Activated CD4-positive, alpha-beta T cell treated with anti-CD3 and anti-CD28 coated beads for 24 hours (primary cell): ENCODE measurements around the gene FSTL4.

ENCODE experiments used
- DNase-seq, 2 donors: peaks; one replicate each; pipeline ENCODE4 v3.0.0-alpha.2; 2020; ENCODE audit warnings: low read depth in 2 of 2

FSTL4 gene

DNA sequence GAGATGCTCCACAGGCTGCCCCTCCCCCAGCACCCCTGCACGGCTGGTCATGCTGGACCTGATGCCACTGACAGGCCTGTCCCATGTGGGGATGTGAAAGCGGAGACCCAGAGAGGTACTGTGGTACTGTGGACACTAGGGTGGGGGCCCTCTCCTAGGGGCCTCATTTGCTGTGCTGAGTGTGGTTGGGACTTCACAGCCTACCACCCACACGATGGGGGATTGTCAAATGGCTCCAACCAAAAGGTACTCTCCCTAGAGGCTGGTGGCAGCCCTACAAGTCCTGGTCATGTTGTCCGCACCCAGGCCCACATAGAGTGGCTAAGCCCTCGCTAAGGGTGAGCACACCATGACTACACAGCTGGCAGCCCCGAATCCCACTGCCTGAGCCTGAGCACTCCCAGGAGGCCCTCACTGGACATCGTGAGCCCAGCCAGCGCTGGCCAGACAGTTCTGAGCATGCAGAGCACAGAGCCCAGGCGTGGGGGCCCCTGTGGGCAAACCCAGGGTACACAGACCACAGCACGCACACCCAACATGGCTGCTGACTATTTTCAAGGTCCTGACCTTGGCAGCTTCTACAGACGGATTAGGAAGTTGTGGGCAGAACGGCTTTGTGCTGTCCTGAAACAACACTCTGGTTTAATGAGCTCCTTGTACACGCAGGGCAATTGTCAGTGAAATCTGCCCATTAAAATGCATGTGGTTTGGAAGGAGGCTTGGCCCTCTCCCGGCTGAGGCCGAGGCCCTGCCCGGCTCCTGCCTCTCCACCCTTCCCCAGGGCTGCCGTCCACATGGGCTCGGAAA, 346.4 kb downstream of the FSTL4 start:
- no peak for DNase-seq

DNA sequence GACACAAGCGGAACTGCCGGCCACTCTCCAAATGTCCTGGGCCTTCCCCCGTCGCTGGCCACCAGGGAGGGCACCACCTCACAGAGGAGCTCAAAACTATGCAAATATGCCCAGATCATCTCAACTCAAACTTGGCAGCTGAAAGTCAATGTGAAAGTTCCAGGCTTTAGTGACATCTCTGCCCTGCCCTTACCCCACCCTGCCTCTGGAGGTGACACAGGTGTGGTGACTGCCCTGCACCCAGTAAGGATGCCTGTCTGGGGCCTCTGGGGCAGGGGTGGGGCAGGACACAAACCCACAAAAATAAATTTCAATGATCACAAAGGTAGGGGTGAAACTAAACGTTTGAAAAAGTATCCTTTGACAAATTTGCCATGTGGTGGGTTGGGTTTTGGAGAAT, 347.1 kb downstream of the FSTL4 start:
- DNase-seq = no peak

DNA sequence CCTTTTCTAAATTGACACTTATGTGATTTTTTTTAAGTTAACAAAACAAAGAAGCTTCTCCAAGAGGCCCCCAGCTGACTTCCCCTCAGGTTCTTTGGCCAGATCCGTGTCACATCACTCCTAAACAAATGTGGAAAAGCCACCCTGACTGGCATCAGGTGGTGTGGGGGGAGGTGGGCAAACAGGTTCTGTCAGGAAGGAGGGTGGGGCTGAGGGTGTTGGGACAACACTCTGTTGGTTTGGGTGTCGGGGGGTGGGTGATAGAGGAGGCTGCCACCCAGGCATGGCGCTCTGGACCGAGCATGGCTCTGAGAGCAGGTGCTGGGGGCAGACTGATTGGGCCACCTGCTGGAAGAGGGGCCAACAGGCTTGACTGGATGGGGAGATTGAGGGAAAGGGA, 349.7 kb downstream of the FSTL4 start:
- no peak for DNase-seq

DNA sequence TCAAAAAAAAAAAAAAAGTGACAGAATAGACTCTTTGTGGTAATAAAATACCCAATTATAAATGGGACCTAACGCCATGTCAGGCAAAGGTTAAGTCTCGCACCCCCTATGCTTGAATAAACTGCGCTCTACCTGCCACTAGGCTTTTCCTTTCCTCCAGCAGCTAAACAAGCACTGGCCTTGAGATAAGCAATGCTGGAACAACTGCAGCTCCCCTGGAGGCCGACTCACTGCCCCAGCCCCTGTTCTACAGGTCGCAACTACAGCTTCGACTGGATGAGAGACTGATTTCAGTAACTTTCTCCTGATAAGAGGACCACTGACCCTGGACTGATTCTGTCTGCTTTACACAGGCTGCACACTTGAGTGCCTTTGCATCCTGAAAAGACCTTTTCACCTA, 350.3 kb downstream of the FSTL4 start:
- DNase-seq = no peak

DNA sequence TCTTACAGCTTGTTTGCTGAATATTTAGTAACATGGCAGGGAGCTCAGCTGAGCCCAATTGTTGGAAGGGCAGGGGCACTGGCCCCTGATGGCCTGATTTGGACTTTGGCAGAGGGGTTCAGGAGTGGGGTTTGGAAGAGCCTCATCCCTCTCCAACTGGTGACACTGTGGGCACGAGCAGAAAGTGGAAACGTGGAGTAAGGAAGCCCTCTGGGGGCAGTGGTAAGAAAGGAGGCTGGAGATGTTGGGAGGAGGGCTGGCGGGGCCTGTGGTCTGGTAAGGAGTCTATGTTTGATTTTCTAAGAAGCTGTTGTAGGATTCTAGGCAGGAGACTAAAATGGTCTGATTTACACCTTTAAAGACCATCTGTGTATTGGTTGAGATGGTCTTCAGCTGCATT, 351.6 kb downstream of the FSTL4 start:
- DNase-seq = no peak

DNA sequence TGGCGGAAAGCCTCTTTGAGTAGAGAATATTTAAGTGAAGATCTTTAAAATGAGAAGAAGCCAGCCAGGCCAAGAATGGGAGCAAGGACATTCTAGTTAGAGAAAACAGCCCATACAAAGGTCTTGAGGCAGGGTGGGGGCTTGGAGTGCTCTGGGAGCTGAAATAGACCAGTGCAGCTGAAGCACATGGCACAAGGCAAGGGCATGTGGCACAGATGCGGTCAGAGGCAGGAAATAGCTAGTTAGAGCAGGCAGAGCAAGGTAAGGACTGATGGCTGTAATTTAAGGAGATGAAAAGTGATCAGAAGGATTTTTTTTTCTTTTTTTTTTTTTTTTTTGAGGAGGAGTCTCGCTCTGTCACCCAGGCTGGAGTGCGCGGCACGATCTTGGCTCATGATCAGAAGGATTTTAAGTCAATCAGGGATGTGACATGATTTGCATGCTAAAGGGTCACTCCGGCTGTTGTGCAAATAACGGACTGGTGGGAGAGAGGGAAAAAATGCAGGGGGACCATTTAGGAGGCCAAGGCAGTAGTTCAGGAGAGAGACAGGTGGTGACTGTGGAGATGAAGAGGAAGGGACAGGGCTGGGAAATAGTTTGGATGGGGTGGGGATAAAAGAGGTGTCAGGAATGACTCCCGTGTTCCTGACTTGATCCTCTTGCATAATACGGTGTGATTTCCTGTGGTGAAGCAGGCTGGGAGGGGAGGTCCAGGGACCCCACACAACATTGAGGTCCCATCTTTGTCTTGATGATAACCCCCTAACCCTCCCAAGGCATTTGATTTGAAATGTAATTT, 352.9 kb downstream of the FSTL4 start:
- DNase-seq = no peak

DNA sequence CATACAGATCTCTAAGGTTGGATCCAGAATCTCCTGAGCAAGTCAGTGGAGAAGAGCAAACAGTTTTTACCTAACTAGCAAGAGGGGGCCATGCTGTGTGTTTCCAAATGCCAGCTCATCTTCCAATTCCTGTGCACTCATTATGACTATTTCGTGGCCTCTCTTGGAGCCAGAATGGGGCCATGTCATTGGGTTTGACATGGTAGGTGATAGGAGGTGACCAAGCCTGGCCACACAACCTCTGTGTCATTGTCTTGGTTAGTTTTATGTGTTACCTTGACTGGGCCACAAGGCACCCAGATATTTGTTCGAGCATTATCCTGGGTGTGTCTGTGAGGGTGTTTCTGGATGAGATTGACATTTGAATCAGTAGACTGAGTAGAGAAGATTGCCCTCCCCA, 354.4 kb downstream of the FSTL4 start:
- DNase-seq = no peak

DNA sequence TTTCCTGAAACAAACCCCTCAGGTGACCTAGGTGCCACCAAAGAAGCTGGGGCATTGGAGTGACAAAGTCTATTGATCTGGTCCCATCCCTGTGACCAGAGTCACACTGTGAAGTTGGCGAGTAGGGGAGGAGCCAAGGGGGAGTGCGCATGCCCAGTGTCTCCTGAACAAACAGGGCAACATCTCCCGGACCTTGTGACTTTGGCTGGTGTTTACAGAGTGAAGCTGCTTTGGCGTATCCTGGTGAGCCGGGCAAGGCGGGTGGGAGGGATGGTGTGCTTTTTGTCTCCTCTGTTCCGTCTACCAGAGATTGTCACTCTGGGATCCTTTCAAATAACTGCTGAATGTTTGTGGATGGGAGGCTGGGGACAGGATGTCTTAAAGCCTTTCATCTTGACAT, 356.1 kb downstream of the FSTL4 start:
- DNase-seq = no peak

DNA sequence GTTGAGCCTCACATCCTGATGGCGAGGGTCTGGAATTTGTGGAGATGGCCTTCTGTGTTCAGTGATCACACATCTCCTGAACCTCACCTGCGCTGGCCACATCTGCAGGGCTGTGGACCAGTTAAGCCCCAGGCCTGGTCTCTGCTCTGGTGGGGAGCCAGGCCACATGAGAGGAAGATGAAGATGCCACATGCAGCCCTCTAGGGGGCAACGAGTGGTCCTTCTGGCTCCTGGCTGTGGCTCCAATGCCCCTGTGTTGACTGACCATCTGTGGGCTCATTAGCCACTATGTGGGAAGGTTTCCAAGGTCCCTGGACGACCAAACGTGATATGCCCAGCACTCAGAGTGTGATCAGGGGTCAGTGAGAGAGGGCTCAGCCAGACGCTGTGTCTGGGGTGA, 357.5 kb downstream of the FSTL4 start:
- no peak for DNase-seq

DNA sequence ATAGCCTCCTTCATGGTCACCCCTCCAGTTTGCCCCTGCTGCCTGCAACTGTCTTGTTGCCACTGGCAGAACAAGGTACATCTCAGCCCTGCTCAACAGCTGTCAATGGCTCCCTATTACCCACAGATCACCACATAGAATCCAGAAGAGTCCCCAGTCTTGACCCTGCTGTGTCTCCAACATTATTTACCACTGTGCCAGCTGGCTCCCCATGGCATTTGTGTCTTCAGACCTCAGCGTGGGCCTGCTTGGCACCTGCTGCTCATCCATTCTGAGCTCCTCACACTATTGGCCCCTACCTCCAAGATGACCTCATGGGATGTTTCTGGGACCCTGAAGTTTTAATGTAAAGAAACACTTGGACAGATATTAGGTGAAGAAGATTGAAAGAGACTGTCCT, 358.7 kb downstream of the FSTL4 start:
- no peak for DNase-seq

DNA sequence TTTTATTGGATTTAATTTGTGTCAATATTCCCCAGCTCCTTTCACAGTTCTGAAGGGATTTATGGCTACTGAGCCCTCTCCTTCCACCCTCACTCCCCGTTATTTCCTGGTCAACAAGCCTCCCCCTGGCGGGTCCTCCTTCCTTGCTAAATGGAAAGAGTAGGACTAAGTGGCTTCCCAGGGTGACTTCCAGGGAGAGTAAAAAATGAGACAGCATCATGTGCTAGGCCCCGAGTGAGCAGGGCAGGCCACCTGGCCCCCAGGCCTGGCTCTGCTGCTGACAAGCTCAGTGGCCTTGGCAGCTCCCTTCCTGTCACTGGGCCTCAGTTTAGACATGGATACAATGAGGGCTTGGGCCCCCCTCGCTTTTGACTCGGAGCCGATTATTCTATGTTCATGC, 359.3 kb downstream of the FSTL4 start:
- DNase-seq = no peak

DNA sequence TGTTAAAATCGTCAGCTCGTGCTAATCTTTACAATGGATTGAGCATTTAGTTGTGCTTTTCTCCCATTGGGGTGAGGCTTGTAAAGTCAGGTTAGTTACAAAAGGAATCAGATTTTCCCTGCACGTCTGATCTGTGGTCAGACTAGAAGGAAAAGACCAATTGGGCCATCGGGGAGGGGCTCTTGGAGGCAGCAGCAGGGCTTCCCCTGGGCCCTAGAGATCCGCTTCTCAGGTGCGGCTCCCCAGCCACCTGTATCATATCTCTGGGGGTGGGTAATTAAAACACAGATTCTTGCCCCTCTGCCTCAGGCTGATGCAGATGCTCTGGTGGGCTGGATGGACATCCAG, 360.2 kb downstream of the FSTL4 start:
- DNase-seq = no peak

DNA sequence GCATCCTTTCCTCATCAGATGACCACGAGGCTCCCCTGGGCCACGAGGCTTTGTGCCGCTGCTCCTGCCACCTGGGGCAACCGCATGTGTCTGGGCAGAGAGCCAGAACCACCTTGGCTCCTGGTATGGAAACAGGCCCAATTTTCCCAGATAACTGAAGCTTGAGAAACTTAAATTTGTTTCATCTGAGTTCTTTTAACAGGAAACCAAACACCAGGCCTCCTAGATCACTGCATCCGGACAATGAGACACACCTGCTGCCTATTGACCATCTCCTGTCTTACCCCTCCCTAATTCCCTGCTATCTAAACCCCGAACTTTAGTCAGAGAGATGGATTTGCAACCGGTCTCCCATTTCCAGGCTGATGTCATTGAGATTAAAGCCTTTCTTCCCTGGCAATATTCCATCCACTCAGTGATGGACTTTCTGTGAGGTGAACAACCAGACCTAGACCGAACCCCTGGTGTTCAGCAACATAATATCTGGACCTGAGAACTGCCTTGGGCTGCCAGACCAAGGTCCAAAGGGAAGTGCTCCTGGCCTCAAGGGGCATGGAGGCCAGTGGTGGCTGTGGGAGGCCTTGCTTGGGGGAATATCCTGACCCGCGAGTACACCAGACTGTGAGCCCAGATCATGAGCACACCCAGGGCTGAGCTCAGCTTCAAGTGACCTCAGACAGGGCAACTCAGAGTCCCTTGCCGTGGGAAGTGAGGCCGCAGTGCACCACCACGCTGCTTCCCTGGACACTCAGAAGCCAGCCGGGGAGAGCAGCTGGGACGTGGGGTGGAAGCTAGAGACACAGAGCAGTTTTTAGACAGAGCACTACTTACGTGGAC, 360.8 kb downstream of the FSTL4 start:
- no peak for DNase-seq

DNA sequence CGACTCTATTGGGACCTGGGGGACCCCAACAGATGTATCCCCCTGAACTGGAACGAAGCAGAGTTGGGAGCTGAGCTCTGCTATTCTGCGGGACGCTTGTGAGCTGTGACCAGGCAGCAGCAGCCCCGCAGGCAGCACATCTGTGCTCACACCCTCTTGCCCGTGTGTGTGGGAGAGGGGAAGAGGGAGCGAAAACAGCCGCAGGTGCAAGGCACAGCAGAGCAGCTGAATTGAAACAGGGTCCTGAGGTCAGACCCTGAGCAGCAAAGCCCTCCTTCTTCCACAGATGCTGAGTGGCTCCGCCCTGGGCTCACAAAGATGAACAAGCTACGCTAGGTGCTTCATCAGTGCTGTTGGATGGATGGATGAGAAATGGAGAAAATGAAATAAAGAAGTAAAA, 361.8 kb downstream of the FSTL4 start:
- DNase-seq = no peak

DNA sequence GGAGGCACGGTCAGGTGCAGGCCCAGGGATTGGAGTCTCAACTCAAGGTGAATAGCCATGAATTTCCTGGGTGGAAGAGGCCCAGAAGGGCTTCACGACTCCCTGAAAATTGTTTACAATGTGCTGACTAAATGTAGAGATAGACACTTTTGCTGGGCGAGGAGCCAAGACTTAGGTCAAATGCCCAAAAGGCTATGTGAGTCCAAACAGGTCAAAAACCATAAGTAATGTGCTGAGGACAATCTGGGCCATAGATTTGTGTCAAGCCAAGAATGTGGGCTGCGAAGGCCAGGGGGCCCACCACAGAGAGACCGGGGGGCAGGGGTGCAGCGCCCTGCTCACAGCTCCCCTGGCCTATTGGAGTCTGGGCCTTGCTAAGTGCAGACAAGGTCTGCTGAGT, 362.7 kb downstream of the FSTL4 start:
- no peak for DNase-seq

DNA sequence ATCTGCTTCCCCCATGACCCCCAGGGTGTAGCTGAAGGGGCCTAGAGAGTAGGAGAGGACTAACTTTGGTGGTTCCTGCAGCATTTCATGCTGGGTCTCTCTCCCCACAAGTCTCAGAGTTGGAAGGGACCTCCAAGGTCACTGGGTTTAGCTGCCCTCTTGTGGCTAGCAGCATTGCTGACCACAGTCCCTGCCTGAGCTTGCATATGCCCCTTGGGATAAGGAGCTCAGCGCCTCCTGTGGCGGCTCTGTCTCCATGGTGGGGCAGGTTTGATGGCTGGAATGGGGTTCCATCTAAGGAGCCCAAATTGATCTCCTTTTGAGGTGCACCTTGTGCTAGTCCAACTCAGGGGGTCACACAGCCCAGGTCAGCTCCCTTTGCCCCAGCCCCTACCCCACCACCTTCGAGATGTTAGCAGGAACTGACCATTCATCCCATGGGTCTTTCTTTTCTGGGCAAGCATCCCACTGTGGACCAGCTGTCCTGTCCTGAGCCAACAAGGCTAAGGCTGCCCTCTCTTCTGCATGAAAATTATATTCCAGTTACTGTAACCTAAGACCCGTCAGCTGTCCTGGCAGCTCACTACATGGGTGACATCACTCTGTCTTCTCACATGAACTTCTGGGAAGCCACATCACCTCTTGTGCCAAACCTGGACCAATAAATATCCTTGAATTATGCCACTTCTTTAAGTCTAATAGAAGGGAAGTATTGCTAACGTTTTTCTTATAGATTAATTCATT, 364.3 kb downstream of the FSTL4 start:
- no peak for DNase-seq

DNA sequence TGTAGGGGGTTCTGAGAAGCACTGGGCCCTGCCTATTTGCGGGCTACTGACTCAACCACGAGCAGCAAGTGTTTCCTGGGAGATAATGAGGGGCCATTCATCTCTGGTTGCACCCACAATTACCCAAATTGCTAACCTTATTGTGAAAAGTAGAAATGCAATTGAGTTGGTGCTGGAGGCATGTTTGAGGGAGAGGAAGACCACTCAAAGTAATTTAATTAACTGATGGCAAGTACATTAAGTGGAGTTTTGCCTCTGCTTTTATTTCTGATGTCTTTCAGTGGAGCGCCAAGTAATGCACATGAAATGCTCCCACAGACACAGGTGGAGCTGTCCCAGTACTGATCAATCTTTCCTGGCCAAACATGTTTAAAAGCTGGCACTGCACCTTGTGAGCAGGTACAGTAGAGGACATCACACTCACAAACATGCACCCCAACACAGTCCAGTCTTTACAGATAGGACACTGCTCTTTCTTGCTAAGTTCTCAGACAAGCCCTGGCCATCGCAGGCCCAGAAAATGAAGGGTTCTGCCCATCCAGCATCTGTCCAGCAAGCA, 365.1 kb downstream of the FSTL4 start:
- no peak for DNase-seq

DNA sequence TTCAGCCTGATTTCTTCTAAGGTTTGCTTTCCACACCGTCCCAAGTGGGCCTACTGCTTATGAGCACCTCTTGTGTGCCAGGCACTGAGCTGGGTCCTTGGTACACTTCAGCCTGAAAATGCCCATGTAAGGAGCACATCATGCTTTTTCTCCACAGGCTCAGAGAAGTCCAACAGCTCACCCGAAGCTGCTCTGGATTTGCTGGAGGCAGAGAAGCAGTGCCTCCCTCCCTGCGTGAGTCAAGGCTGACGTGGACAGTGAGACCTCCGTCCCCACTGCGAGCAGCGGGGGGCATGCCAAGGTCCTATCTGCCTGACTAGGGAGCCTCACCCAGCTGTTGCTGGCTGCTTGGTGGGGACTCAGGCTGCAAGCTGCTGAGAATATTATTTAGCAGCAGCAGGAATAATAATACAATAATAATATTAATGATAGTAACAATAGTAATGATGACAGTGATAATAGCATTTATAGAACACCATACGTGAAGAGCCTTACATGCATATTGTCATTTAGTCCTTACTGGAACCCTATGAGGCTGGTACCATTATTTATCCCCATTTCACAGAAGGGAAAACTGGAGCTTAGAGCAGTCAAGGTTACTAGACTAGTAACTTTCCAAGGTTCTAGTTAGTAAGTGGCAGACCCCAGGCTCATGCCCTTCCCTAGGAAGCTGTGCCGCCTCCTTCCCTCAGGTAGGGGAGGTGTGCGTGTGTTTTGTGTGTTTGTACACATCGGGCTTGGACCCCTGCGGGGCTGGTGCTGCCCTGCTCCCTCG, 365.8 kb downstream of the FSTL4 start:
- no peak for DNase-seq

DNA sequence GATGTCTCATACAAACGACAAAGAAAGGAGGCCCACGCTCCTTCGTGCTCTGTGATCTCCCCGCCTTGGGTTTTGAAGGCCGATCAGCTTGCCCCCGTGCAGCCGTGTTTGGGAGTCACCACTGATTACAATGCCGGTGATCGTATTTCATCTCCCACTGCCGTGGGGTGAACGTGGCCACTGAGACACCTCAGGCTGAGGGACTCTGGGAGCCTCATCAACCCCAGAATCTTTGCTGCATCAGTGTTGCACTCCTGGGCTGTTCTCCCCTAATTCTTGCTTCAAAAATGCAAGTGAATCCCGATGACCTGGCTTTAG, 366.3 kb downstream of the FSTL4 start:
- no peak for DNase-seq

DNA sequence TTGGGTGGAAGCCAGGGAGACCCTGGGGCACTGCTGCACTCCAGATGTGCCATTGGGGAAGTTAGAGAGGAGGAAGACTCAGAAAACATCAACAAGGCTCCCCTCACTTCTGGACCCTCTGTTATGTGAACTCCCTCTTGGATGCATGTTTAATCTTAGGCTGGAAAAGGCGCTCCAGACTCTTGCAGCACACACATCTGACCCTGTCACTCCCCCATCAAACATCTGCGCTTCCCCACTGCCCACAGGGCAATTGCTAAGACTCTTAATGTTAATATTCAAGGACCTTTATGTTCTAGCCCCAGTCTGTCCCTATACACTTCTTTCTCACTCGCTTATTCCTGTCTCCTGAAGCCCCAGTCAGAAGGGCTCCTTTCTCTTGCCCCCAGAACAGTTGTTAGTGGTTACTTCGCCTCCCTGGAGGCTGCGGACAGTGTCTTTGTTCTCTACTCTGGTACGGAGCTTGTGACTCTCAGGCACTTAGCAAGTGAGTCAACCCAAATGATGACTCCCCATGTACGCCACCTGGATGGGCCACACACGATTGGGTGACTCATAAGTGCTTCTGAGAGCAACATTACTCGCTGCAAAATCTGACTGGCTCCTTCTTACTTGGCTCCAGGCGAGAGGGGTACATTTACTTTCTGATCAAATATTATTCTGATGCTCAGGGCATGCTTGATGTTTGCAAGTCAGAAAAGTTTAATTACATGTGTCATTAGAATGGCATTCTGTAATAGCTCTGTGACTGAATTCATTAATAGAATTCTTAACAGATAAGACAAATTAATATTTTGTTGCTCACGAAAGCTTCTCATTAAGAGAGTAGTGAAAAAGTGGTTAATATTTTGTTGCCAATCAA, 366.9 kb downstream of the FSTL4 start:
- DNase-seq = peak; percentile 21 to 31
